GM12892 (cell line): Measurements from ENCODE around the gene GRIP2.
"Not testable (repeated sequence)": the region's sequence is repeated elsewhere in the genome, so short reads cannot be mapped to it uniquely, and the experiment has no call there.

Experiments used
- DNase-seq: peaks from one replicate; pipeline ENCODE4 v3.0.0; 2011; ENCODE audit not compliant: insufficient read length
- FAIRE-seq: peaks from 2 replicates; lab custom pipeline; 2011; peaks lifted over from hg19 to GRCh38; lab: Jason Lieb, UNC
- POLR2A ChIP-seq: IDR thresholded peaks from 2 replicates; pipeline ENCODE4 v1.6.1; 2011; ENCODE audit warnings: low read depth, low read length, control low read depth
- POLR2AphosphoS5 ChIP-seq: IDR thresholded peaks from 2 replicates; pipeline ENCODE4 v1.6.1; 2011; ENCODE audit warnings: low read depth, low read length, control low read depth
- TAF1 ChIP-seq: IDR thresholded peaks from 2 replicates; pipeline ENCODE4 v1.6.1; 2011; ENCODE audit warnings: low read depth, mild to moderate bottlenecking, control low read depth, low read length, borderline replicate concordance

GRIP2 gene

GRCh38 chr3:14523792-14524191 lies 16.4 kb downstream of the GRIP2 start:
- FAIRE-seq: no peak
- DNase-seq: no peak
- TF ChIP-seq TAF1: no peak
- no peak for TF ChIP-seq POLR2A
- no peak for TF ChIP-seq POLR2AphosphoS5

DNA sequence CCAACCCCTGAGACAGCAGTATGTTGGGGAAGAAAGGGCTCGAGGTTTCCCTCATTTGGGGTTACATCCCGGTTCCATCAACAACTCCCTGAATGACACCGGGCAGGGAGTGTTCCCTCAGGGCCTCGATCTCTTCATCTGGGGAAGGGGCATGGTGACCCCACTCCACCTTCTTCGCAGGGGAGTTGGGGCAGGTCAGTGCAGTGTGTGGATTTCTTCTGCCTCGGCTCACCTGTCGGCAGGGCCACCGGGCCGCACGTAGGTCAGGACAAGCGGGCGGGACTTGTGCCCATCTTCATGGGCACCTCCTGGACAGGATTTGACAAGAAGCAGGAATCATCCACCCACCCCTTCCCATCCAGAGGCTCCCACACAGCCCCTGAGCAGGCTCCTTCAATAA lies 17.4 kb downstream of the GRIP2 start:
- DNase-seq (no peak), FAIRE-seq (no peak)
- no peak for TF ChIP-seq POLR2AphosphoS5

GRCh38 chr3:14522129-14522691 lies 17.9 kb downstream of the GRIP2 start:
- DNase-seq: no peak
- no peak for TF ChIP-seq TAF1
- TF ChIP-seq POLR2AphosphoS5: no peak
- TF ChIP-seq POLR2A: no peak
- FAIRE-seq: no peak

DNA sequence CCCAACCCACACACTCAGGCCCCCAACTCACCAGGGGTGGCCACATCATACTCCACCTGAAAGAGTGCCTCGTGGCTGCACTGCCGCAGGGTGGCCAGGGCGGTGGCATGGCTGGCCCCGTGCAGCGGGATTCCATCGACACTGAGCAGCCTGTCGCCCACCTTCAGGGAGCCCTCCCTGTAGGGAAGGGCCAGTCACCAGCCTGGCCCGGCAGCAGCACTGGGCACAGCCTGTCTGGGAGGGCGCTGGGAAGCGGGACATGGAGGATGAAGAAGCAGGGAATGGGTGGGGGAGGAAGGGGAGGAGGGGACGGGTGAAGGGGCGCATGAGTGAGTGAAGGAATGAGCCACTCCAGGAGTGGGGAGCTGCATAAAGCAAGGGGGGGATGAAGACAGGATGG lies 18.5 kb downstream of the GRIP2 start:
- TF ChIP-seq POLR2AphosphoS5: no peak
- TF ChIP-seq POLR2A: no peak
- no peak for TF ChIP-seq TAF1
- FAIRE-seq (no peak), DNase-seq (no peak)

DNA sequence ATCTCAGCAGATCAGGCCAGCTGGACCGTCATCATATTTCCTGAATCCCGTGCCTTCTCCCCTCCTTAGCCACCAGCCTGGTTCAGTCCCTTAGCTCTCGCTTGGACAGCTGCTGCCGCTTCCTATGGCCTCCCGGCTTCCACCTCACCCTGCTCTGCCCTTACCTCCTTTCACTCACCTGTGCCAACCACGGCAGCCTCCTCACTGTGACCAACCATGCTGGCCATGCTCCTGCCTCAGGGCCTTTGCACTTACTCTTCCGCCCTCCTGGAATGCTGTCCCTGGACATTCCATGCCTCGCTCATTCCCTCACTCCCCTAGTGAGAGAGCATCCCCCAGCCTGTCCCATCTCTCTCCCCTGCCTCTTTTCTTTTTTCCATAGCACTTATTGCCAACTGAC lies 19.2 kb downstream of the GRIP2 start:
- no peak for FAIRE-seq
- TF ChIP-seq POLR2A (no peak), TAF1 (no peak), POLR2AphosphoS5 (no peak)
- DNase-seq: no peak

GRCh38 chr3:14520149-14520548 lies 20.0 kb downstream of the GRIP2 start:
- FAIRE-seq (no peak), DNase-seq (no peak)
- no peak for TF ChIP-seq TAF1
- TF ChIP-seq POLR2A: no peak
- no peak for TF ChIP-seq POLR2AphosphoS5

DNA sequence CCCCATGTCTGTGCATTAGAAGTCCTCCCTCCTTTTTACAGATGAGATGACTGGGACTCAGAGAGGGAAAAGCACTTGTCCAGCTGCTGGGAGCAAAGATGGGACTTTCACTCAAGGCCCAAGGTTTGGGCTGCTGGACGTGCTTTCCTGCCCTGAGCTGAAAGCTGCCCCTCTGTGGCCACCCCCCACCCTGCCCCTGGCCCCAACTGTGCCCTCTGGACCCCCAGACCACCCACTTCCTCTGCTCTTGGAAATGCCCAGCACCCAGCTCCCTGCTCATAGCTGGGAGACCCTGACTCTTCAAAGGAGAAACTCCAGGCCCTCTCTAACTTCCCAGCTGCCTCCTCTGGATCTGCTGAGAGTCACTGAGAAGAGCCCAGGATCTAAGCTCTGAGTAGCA lies 20.7 kb downstream of the GRIP2 start:
- no peak for FAIRE-seq
- no peak for TF ChIP-seq TAF1
- no peak for TF ChIP-seq POLR2AphosphoS5
- no peak for TF ChIP-seq POLR2A
- DNase-seq: no peak

GRCh38 chr3:14518893-14519292 lies 21.2 kb downstream of the GRIP2 start:
- DNase-seq: no peak
- FAIRE-seq: no peak
- no peak for TF ChIP-seq TAF1

DNA sequence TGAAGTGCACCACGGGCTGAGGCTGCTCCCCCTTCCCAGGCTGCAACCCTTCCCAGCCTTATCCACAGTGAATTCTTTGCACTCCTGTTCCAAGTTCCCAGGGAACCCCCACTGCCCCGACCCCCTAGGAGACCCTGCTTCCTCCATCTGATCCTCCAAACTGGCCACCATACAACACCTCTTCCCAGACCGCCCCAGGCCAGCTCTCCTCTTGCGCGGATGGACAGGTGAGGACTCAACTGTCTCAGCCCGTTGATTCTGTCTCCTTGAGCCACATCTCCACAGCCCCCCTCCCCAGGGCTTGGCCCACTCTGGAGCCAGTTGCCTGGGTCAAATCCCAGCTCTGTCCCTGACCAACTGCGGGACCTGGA lies 21.7 kb downstream of the GRIP2 start:
- TF ChIP-seq POLR2AphosphoS5 (no peak), TAF1 (no peak)
- no peak for FAIRE-seq
- DNase-seq: no peak

GRCh38 chr3:14517601-14518431 lies 22.3 kb downstream of the GRIP2 start:
- DNase-seq: no peak
- FAIRE-seq: no peak
- TF ChIP-seq POLR2A: no peak
- TF ChIP-seq TAF1: no peak
- no peak for TF ChIP-seq POLR2AphosphoS5

DNA sequence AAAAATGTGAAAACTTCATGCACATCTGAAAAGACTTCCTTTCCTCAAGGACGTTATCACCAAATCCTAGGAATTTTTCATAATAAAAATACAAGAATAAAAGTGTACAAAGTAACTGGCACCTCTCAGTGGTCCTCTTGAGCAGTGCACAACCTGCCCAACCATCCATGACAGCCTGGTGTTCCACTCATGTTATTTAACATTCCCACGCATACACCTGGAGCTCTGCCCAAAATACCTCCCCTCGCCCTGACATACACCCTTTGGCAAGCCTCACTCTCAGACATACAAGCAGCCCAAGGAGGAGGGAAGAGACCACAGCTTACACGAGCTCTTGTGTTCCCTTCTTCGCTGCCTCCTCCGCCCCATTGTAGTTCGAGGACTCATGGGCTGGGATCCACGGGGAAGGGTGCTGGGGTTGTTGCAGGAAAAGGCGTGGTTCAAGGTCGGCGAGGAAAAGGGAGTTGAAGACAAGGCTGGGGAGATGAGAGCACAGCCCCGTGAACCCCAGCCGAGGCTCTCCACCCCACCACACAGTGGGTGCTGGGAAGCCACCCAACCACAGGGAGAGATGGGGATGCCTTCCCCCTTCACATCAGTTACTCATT lies 23.3 kb downstream of the GRIP2 start:
- no peak for TF ChIP-seq POLR2AphosphoS5
- TF ChIP-seq POLR2A: no peak
- no peak for TF ChIP-seq TAF1
- FAIRE-seq (no peak), DNase-seq (no peak)

- not testable (repeated sequence) for FAIRE-seq, DNase-seq
These were observed 24.6 kb downstream of the GRIP2 start for GRCh38 chr3:14515526-14515925.
